ENCODE data around the gene EPYC.

GRCh38 chr12:90970911-90971310 is 33.9 kb downstream of the EPYC start:
- TF ChIP-seq, protein P1, sequence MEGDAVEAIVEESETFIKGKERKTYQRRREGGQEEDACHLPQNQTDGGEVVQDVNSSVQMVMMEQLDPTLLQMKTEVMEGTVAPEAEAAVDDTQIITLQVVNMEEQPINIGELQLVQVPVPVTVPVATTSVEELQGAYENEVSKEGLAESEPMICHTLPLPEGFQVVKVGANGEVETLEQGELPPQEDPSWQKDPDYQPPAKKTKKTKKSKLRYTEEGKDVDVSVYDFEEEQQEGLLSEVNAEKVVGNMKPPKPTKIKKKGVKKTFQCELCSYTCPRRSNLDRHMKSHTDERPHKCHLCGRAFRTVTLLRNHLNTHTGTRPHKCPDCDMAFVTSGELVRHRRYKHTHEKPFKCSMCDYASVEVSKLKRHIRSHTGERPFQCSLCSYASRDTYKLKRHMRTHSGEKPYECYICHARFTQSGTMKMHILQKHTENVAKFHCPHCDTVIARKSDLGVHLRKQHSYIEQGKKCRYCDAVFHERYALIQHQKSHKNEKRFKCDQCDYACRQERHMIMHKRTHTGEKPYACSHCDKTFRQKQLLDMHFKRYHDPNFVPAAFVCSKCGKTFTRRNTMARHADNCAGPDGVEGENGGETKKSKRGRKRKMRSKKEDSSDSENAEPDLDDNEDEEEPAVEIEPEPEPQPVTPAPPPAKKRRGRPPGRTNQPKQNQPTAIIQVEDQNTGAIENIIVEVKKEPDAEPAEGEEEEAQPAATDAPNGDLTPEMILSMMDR (IDR thresholded peaks at IDR 0.05) = no peak
- no peak for TF ChIP-seq POLR2AphosphoS5 (IDR thresholded peaks at IDR 0.05)

Measured in breast epithelium (tissue), 3 donors.